OCI-LY7 (cell line): ENCODE data around the gene FERMT2. TPM values are rescaled to one million over a fixed set of nuclear protein-coding genes. Genes with fewer than 3 reads are reported as not detected.

Source experiments
- BruUV-seq: library from RNA; stranded (reverse); fragments of 400-500 nt; replicated peaks from 2 replicates; lab custom pipeline; 2021; lab: Mats Ljungman, UMichigan
- CTCF ChIA-PET: fragments of 300-600 bp; sonication (Branson Sonifier 250); formaldehyde crosslinking; loops from one replicate; lab custom pipeline; 2022; ENCODE audit warnings: antibody characterized with exemption; ENCODE audit not compliant: unreplicated experiment; lab: Charles Lee
- POLR2A ChIA-PET: fragments of 300-600 bp; sonication (Branson Sonifier 250); formaldehyde crosslinking; loops from one replicate; lab custom pipeline; 2022; ENCODE audit warnings: antibody characterized with exemption; lab: Charles Lee
- DNase-seq: peaks from one replicate; pipeline ENCODE4 v3.0.0-alpha.2; 2015; ENCODE audit warnings: low spot score
- H2AFZ ChIP-seq: fragments of 200-600 bp; sonication (generic), shearing (Covaris generic); 2 replicates; pipeline ENCODE4 v1.6.1; 2014; ENCODE audit warnings: mild to moderate bottlenecking, antibody characterized with exemption, low read length, moderate library complexity
- H3K27ac ChIP-seq: fragments of 200-600 bp; sonication (generic); 2 replicates; pipeline ENCODE4 v1.5.1; 2014; ENCODE audit warnings: mixed run types, low read depth, mild to moderate bottlenecking, moderate library complexity, low read length, inconsistent platforms; ENCODE audit not compliant: poor library complexity, severe bottlenecking
- H3K36me3 ChIP-seq: fragments of 200-600 bp; sonication (generic); 2 replicates; pipeline ENCODE4 v1.6.1; 2014; ENCODE audit warnings: mild to moderate bottlenecking, antibody characterized with exemption, low read length, moderate library complexity, mixed read lengths; ENCODE audit not compliant: insufficient read depth
- H3K4me1 ChIP-seq: fragments of 200-600 bp; sonication (generic); 2 replicates; pipeline ENCODE4 v1.5.1; 2014; ENCODE audit warnings: mild to moderate bottlenecking, low read length; ENCODE audit not compliant: insufficient read depth, poor library complexity, severe bottlenecking
- H3K4me2 ChIP-seq: fragments of 200-600 bp; sonication (generic); 2 replicates; pipeline ENCODE4 v1.6.1; 2014; ENCODE audit warnings: mild to moderate bottlenecking, low read length
- H3K4me3 ChIP-seq: fragments of 200-600 bp; sonication (generic); 2 replicates; pipeline ENCODE4 v1.5.1; 2014; ENCODE audit warnings: mild to moderate bottlenecking, low read depth, low read length; ENCODE audit not compliant: poor library complexity, severe bottlenecking
- H3K79me2 ChIP-seq: fragments of 200-600 bp; sonication (generic); 2 replicates; pipeline ENCODE4 v1.6.1; 2016; ENCODE audit warnings: low read depth, mild to moderate bottlenecking, low read length, moderate library complexity, mixed read lengths; ENCODE audit not compliant: insufficient read depth
- H3K9me2 ChIP-seq: fragments of 200-600 bp; sonication (generic); 2 replicates; pipeline ENCODE4 v1.6.1; 2016; ENCODE audit warnings: mild to moderate bottlenecking, low read length, mixed read lengths; ENCODE audit not compliant: insufficient read depth
- H3K9me3 ChIP-seq: fragments of 200-600 bp; sonication (generic); 2 replicates; pipeline ENCODE4 v1.6.1; 2014; ENCODE audit warnings: mild to moderate bottlenecking, mixed run types, low read length, mixed read lengths
- H4K20me1 ChIP-seq: fragments of 200-600 bp; sonication (generic); 2 replicates; pipeline ENCODE4 v1.6.1; 2014; ENCODE audit warnings: mild to moderate bottlenecking, antibody characterized with exemption, low read length, moderate library complexity, mixed read lengths; ENCODE audit not compliant: insufficient read depth
- CTCF ChIP-seq: fragments of 200-600 bp; sonication (generic); conservative IDR thresholded peaks from 2 replicates; pipeline ENCODE4 v1.5.1; 2014; ENCODE audit warnings: mild to moderate bottlenecking, antibody characterized with exemption, low read length, moderate library complexity, mixed read lengths
- EZH2phosphoT487 ChIP-seq: fragments of 200-600 bp; sonication (generic); IDR thresholded peaks from 2 replicates; pipeline ENCODE4 v1.6.1; 2018; ENCODE audit warnings: low read depth, borderline replicate concordance, mild to moderate bottlenecking, mixed run types, antibody characterized with exemption, low read length, moderate library complexity, mixed read lengths
- intact Hi-C: fragments of 100-400 bp; cut with micrococcal nuclease; formaldehyde crosslinking; loops from one replicate; pipeline ENCODE4 v1.10.0; 2022; ENCODE audit not compliant: unreplicated experiment
- total RNA-seq, 2 experiments: library from RNA; depleted of rRNA in 1 of 2; stranded (reverse); fragments of >200 nt in 1 of 2; shearing (Covaris generic) in 1 of 2; gene quantifications; 2 replicates each; pipeline ENCODE4 v1.2.3, GENCODE V29; 2014 to 2022

FERMT2 gene
- total RNA-seq, 2 experiments from 2014 or later: not detected

- Histone ChIP-seq H3K4me3 (no peak overlapping the region), H3K9me3 (no peaks in the 10 kb centered on the region), H3K36me3 (no peaks in the 10 kb centered on the region), H3K79me2 (no peaks in the 10 kb centered on the region), H3K4me2 (no peak overlapping the region), H4K20me1 (no peaks in the 10 kb centered on the region), H3K9me2 (no peaks in the 10 kb centered on the region), H3K27ac (no peak overlapping the region), H3K4me1 (no peaks in the 10 kb centered on the region), H2AFZ (no peak overlapping the region)
- intact Hi-C loops: no loop called here
- DNase-seq: no peak
- ChIA-PET POLR2A (interaction anchor here (0.6 to 0.8 kb wide), 3 partner anchors 72 to 1608 kb away, joined by 3 to 10 read pairs (median 4); no protein-coding TSS in a partner anchor), CTCF (no interaction called here)
- TF ChIP-seq EZH2phosphoT487: no peak
- no peak for TF ChIP-seq CTCF
- no TSS peak for BruUV-seq
Observed at GRCh38 chr14:52885230-52885629, 65.6 kb downstream of the FERMT2 start.

DNA sequence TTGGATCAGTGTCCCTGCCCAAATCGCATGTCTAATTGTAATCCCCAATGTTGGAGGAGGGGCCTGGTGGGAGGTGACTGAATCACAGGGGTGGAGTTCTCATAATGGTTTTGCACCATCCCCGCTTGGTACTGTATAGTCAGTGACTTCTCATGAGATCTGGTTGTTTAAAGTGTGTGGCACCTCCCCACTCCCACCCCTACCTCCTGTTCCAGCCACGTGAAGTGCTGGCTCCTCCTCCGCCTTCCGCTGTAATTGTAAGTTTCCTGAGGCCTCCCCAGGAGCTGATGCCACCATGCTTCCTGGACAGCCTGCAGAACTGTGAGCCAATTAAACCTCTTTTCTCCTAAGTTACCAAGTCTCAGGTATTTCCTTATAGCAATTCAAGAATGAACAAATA is 67.2 kb downstream of the FERMT2 start:
- Histone ChIP-seq H3K79me2 (no peaks in the 10 kb centered on the region), H3K9me3 (no peaks in the 10 kb centered on the region), H3K4me2 (no peak overlapping the region), H4K20me1 (no peaks in the 10 kb centered on the region), H3K4me1 (no peaks in the 10 kb centered on the region), H3K4me3 (no peak overlapping the region), H3K9me2 (no peaks in the 10 kb centered on the region), H3K27ac (no peak overlapping the region), H3K36me3 (no peaks in the 10 kb centered on the region), H2AFZ (no peak overlapping the region)
- CTCF ChIA-PET: no interaction called here
- intact Hi-C loops: no loop called here
- no peak for DNase-seq
- POLR2A ChIA-PET: no interaction called here
- TF ChIP-seq EZH2phosphoT487: no peak
- TF ChIP-seq CTCF: no peak
- BruUV-seq: no TSS peak

GRCh38 chr14:52882824-52883223 is 68.0 kb downstream of the FERMT2 start:
- H3K9me3 ChIP-seq: no peaks in the 10 kb centered on the region
- no peak overlapping the region for H2AFZ ChIP-seq
- no peaks in the 10 kb centered on the region for H4K20me1 ChIP-seq
- H3K36me3 ChIP-seq: no peaks in the 10 kb centered on the region
- POLR2A ChIA-PET: interaction anchor here (0.6 kb wide), 1 partner anchor 9 kb away, joined by 3 read pairs; no protein-coding TSS in a partner anchor
- no peak overlapping the region for H3K4me2 ChIP-seq
- CTCF ChIA-PET: no interaction called here
- DNase-seq: no peak
- no TSS peak for BruUV-seq
- no peak overlapping the region for H3K27ac ChIP-seq
- no peaks in the 10 kb centered on the region for H3K4me1 ChIP-seq
- no peaks in the 10 kb centered on the region for H3K9me2 ChIP-seq
- no peak for TF ChIP-seq CTCF
- TF ChIP-seq EZH2phosphoT487: no peak
- intact Hi-C loops: no loop called here
- H3K4me3 ChIP-seq: no peak overlapping the region
- H3K79me2 ChIP-seq: no peaks in the 10 kb centered on the region
